22Rv1 (cell line): ENCODE results near the gene PPA2.

Experiments used
- CTCF ChIP-seq: fragments of 450-650 bp; IDR thresholded peaks from 2 replicates; pipeline ENCODE4 v1.5.1; 2017; ENCODE audit warnings: mild to moderate bottlenecking
- ZFX ChIP-seq: fragments of 450-650 bp; IDR thresholded peaks from 2 replicates; pipeline ENCODE4 v1.6.1; 2017; ENCODE audit warnings: antibody characterized with exemption, borderline replicate concordance

GRCh38 chr4:105422207-105422920 lies 51.5 kb downstream of the PPA2 start:
- TF ChIP-seq CTCF (no peak), ZFX (no peak)
